CD8-positive, alpha-beta memory T cell (primary cell): ENCODE data around the gene VCL. TPM values are rescaled to one million over a fixed set of nuclear protein-coding genes. Genes with fewer than 3 reads are reported as not detected.
"Not testable (repeated sequence)": the region's sequence is repeated elsewhere in the genome, so short reads cannot be mapped to it uniquely, and the experiment has no call there.

Experiments
- CTCF ChIA-PET: fragments of 350-600 bp; sonication (Branson Sonifier 250); formaldehyde crosslinking; loops from one replicate; lab custom pipeline; 2021; ENCODE audit warnings: antibody characterized with exemption; lab: Charles Lee
- POLR2A ChIA-PET: fragments of 350-600 bp; sonication (Branson Sonifier 250); formaldehyde crosslinking; loops from one replicate; lab custom pipeline; 2021; ENCODE audit warnings: antibody characterized with exemption; lab: Charles Lee
- DNase-seq, 5 donors: peaks; one replicate each; pipeline versions ENCODE4 v3.0.0 to v3.0.0-alpha.2; 2020 to 2022; ENCODE audit warnings: mixed read lengths in 1 of 5
- H3K27ac ChIP-seq: one replicate; pipeline ENCODE4 v1.7.0; 2013; ENCODE audit warnings: low read depth, mild to moderate bottlenecking, low read length, moderate library complexity
- H3K27me3 ChIP-seq: 2 replicates; pipeline ENCODE4 v1.7.0; 2013; ENCODE audit warnings: low read length, mild to moderate bottlenecking; ENCODE audit not compliant: insufficient read depth, poor library complexity, severe bottlenecking
- H3K36me3 ChIP-seq: 2 replicates; pipeline ENCODE4 v1.7.0; 2013; ENCODE audit warnings: mild to moderate bottlenecking, low read length, moderate library complexity; ENCODE audit not compliant: insufficient read depth
- H3K4me1 ChIP-seq: 2 replicates; pipeline ENCODE4 v1.7.0; 2013; ENCODE audit warnings: mild to moderate bottlenecking, low read length, moderate library complexity; ENCODE audit not compliant: insufficient read depth
- H3K4me3 ChIP-seq: 2 replicates; pipeline ENCODE4 v1.7.0; 2013; ENCODE audit warnings: mild to moderate bottlenecking, low read length
- H3K9me3 ChIP-seq: 2 replicates; pipeline ENCODE4 v1.7.0; 2013; ENCODE audit warnings: mild to moderate bottlenecking, low read length
- H3K27ac Mint-ChIP-seq, 8 donors: one replicate each; pipeline ENCODE4 v1.8.0; 2020 to 2021; ENCODE audit warnings: mixed read lengths in 8 of 8, mild to moderate bottlenecking in 6 of 8, inconsistent platforms in 3 of 8, moderate library complexity in 3 of 8
- H3K27me3 Mint-ChIP-seq, 2 donors: one replicate each; pipeline ENCODE4 v1.8.0; 2020 to 2021; ENCODE audit warnings: mixed read lengths in 2 of 2, mild to moderate bottlenecking in 1 of 2, moderate library complexity in 1 of 2
- H3K36me3 Mint-ChIP-seq, 3 donors: one replicate each; pipeline ENCODE4 v1.8.0; 2020 to 2021; ENCODE audit warnings: mixed read lengths in 3 of 3, inconsistent platforms in 1 of 3, mild to moderate bottlenecking in 1 of 3
- H3K4me1 Mint-ChIP-seq, 3 donors: one replicate each; pipeline ENCODE4 v1.8.0; 2020 to 2021; ENCODE audit warnings: mixed read lengths in 3 of 3, inconsistent platforms in 1 of 3, mild to moderate bottlenecking in 1 of 3
- H3K4me3 Mint-ChIP-seq, 7 donors: one replicate each; pipeline ENCODE4 v1.8.0; 2020 to 2021; ENCODE audit warnings: mixed read lengths in 7 of 7, mild to moderate bottlenecking in 6 of 7, moderate library complexity in 4 of 7, inconsistent platforms in 2 of 7
- H3K9me3 Mint-ChIP-seq, 5 donors: one replicate each; pipeline ENCODE4 v1.8.0; 2020 to 2022; ENCODE audit warnings: mixed read lengths in 5 of 5, mild to moderate bottlenecking in 3 of 5, moderate library complexity in 2 of 5, inconsistent platforms in 1 of 5
- polyA plus RNA-seq: library from polyadenylated mRNA; unstranded; fragments of 300-500 nt; fragmentation: Illumina TruSeq; gene quantifications from one replicate; pipeline ENCODE4 v1.2.3, GENCODE V29; 2021
- total RNA-seq, 2 experiments: library from RNA; stranded (reverse); gene quantifications; one replicate each; pipeline ENCODE4 v1.2.3, GENCODE V29; 2021

Gene VCL
- total and polyA plus RNA-seq, 3 experiments from 2014 or later = 30.6 to 43.7 (median 31.2) TPM

DNA sequence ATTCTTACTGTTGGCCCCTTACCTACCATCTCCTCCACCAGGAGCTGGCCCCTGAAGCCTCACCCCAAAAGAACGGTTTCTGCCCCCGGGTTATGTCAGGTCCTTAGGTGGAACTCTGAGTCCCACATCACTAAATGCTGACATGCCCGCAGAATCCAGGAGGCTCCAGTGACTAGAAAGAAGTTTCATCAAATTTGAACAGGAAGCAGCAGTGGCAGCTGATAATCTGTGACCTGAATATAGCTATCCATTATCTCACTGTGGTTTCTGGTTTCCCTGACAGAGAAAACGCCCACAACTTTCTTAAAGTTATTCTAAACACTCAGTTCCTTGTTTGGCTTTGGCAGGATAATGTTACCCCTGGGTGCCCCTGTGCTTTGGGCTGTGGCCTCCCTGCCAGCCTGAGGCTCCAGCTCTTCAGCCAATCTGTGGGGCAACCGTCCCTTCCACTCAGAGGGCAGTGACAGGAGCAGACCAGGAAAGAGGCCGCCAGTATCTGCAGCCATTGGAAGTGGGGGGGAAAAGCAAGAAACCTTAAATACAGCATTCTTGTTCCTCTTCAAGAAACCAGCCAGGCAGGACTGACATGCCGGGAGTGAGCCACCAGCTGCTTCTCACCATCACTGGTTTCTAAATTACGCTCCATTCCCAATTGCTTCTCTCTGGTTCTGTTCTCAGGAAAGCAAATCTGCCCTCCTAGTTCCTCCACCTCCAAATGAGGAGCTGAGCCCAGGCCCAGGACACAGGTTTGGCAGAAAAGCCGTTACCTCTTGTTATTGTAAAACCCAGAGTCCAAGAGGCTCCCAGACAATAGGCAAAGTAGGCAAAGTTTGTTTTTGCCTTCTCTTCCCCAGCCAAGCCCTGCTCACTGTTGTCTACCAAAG lies 41.2 kb upstream of the VCL start:
- H3K4me1 ChIP-seq = peaks cover 51% of the 10 kb centered on the region
- H3K4me3 Mint-ChIP-seq = peak overlapping the region; percentile 69 to 95 (median 84)
- CTCF ChIA-PET = interaction anchor here (0.8 to 5.0 kb wide), 20 partner anchors 10 to 147 kb away, joined by 3 to 40 read pairs (median 5); partner anchors contain the start of genes PLAU and VCL
- no peaks in the 10 kb centered on the region for H3K36me3 Mint-ChIP-seq
- no peaks in the 10 kb centered on the region for H3K27me3 Mint-ChIP-seq
- H3K27ac Mint-ChIP-seq = peak overlapping the region; percentile 67 to 98 (median 94)
- H3K27ac ChIP-seq = peak overlapping the region; percentile 67
- H3K9me3 ChIP-seq = no peaks in the 10 kb centered on the region
- no peaks in the 10 kb centered on the region for H3K9me3 Mint-ChIP-seq
- peak; percentile 10 to 68 (median 38) for DNase-seq
- H3K4me3 ChIP-seq = peak overlapping the region; percentile 46
- H3K36me3 ChIP-seq = no peaks in the 10 kb centered on the region
- POLR2A ChIA-PET = interaction anchor here (1.0 kb wide), 1 partner anchor 35 kb away, joined by 6 read pairs; no protein-coding TSS in a partner anchor
- H3K4me1 Mint-ChIP-seq = peaks cover 44 to 66% (median 65%) of the 10 kb centered on the region in 3 donors
- H3K27me3 ChIP-seq = no peaks in the 10 kb centered on the region

DNA sequence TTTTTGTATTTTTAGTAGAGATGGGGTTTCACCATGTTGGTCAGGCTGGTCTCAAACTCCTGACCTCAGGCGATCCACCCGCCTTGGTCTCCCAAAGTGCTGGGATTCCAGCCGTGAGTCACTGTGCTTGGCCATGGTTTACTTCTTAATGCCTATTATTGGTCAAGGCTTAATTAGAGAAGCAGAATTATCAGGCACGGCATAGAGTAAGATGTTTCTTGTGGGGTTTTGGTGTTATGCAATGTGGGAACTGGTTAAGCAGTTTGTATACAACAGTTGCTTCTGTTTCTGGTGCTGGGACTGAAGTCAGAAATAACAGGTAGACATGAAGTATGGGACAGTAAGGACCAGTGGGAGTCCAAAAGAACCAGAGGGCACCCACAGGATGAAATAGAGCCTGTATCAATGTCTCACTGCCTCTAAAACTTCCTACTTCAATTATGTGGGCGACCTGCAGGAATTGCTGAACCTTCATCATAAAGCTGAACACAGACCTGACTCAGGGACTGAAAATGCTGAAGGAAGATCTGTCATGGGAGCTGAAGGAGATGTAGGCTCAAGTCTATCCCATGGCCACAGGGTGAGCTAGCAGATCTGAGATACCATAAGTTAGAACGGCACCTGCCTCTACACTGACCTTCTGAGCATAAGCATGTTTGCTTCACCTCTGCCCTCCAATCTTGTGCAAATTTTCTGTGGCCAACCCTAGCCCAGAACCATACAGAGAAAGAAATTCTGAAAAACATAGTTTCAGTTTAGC lies 38.3 kb upstream of the VCL start:
- peak overlapping the region; percentile 20 for H3K27ac ChIP-seq
- CTCF ChIA-PET = interaction anchor here (0.8 to 5.0 kb wide), 3 partner anchors 19 to 76 kb away, joined by 3 to 40 read pairs (median 3); no protein-coding TSS in a partner anchor
- peaks cover 38 to 58% (median 57%) of the 10 kb centered on the region in 3 donors for H3K4me1 Mint-ChIP-seq
- no peaks in the 10 kb centered on the region for H3K27me3 Mint-ChIP-seq
- no peaks in the 10 kb centered on the region for H3K36me3 Mint-ChIP-seq
- H3K27me3 ChIP-seq = no peaks in the 10 kb centered on the region
- H3K4me3 Mint-ChIP-seq = peak overlapping the region in 4 of 7 donors; percentile 25 to 50 (median 36)
- POLR2A ChIA-PET = no interaction called here
- H3K4me1 ChIP-seq = peaks cover 46% of the 10 kb centered on the region
- no peak overlapping the region for H3K4me3 ChIP-seq
- H3K36me3 ChIP-seq = no peaks in the 10 kb centered on the region
- H3K27ac Mint-ChIP-seq = peak overlapping the region; percentile 4 to 86 (median 66)
- no peak for DNase-seq
- no peaks in the 10 kb centered on the region for H3K9me3 Mint-ChIP-seq
- no peaks in the 10 kb centered on the region for H3K9me3 ChIP-seq

DNA sequence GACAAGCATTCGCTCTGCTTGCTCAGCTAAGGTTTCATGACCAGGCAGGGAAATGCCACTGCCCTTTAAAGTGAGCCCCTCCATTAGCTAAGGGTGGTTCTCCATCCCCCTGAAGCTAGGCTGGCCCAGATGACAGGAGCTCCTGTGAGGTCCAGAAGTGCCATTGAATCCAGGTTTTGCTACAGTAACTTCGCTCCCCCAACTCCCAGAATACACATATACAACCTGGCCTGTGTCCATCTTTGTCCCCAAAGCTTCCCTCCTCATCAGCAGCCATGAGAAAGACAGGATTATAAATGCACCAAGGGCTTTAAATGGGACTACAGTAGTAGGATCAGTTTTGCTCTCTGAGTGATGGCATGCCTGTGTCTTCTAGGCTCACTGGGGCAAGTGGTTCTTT lies 35.5 kb upstream of the VCL start:
- H3K4me3 ChIP-seq = no peak overlapping the region
- CTCF ChIA-PET = interaction anchor here (1.0 to 1.3 kb wide), 2 partner anchors 22 to 73 kb away, joined by 3 to 4 read pairs; no protein-coding TSS in a partner anchor
- no peak for DNase-seq
- Mint-ChIP-seq H3K36me3 (no peaks in the 10 kb centered on the region), H3K4me3 (no peak overlapping the region), H3K4me1 (peaks cover 20 to 33% (median 31%) of the 10 kb centered on the region in 3 donors), H3K27me3 (no peaks in the 10 kb centered on the region), H3K9me3 (no peaks in the 10 kb centered on the region), H3K27ac (peak overlapping the region in 1 of 8 donors; percentile 70)
- H3K36me3 ChIP-seq = no peaks in the 10 kb centered on the region
- H3K9me3 ChIP-seq = no peaks in the 10 kb centered on the region
- H3K27ac ChIP-seq = no peak overlapping the region
- H3K27me3 ChIP-seq = no peaks in the 10 kb centered on the region
- POLR2A ChIA-PET = no interaction called here
- H3K4me1 ChIP-seq = peaks cover 27% of the 10 kb centered on the region

DNA sequence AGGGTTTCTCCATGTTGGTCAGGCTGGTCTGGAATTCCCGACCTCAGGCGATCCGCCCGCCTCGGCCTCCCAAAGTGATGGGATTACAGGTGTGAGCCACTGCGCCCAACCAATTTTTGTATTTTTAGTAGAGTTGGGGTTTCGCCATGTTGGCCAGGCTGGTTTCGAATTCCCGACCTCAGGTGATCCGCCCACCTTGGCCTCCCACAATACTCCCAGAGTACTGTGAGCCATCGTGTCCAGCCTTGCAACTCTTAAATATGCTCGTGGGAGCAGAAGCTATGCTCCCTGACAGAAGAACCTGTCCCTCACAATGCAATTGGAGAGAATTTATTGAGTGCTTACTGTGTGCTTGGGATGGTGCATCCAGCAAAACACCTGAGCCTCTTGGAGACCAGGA lies 34.4 kb upstream of the VCL start:
- DNase-seq, H3K4me3 ChIP-seq, H3K4me3 Mint-ChIP-seq, H3K36me3 Mint-ChIP-seq, H3K27me3 Mint-ChIP-seq, POLR2A ChIA-PET, H3K27ac Mint-ChIP-seq, H3K27me3 ChIP-seq, H3K9me3 Mint-ChIP-seq, H3K27ac ChIP-seq, H3K36me3 ChIP-seq, H3K9me3 ChIP-seq: not testable (repeated sequence)
- CTCF ChIA-PET = interaction anchor here (1.7 kb wide), 1 partner anchor 24 kb away, joined by 3 read pairs; no protein-coding TSS in a partner anchor
- H3K4me1 Mint-ChIP-seq = peaks cover 28 to 38% (median 36%) of the 10 kb centered on the region in 3 donors
- H3K4me1 ChIP-seq = peaks cover 26% of the 10 kb centered on the region

DNA sequence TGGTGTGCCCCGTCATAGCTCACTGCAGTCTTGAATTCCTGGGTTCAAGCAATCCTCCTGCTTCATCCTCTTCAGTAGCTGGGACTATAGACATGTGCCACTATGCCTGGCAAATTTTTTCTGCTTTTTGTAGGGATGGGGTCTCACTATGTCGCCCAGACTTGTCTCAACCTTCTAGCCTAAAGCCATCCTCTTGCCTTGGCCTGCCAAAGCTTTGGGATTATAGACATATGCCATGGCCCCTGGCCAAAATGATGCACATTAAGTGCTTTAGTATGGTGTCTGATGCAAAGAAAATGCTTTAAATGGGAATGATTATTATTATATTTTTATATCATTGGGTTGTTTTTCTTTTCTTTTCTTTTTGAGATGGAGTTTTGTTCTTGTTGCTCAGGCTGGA lies 33.2 kb upstream of the VCL start:
- H3K4me1 Mint-ChIP-seq = peaks cover 29 to 38% (median 31%) of the 10 kb centered on the region in 3 donors
- Histone ChIP-seq H3K27me3 (no peaks in the 10 kb centered on the region), H3K4me1 (peaks cover 19% of the 10 kb centered on the region), H3K9me3 (no peaks in the 10 kb centered on the region), H3K36me3 (no peaks in the 10 kb centered on the region), H3K27ac (no peak overlapping the region), H3K4me3 (no peak overlapping the region)
- H3K27ac Mint-ChIP-seq = no peak overlapping the region
- no peak for DNase-seq
- CTCF ChIA-PET = interaction anchor here (0.9 to 1.7 kb wide), 3 partner anchors 24 to 78 kb away, joined by 3 read pairs; no protein-coding TSS in a partner anchor
- POLR2A ChIA-PET = no interaction called here
- H3K4me3 Mint-ChIP-seq = no peak overlapping the region
- no peaks in the 10 kb centered on the region for H3K36me3 Mint-ChIP-seq
- H3K9me3 Mint-ChIP-seq = no peaks in the 10 kb centered on the region
- H3K27me3 Mint-ChIP-seq = no peaks in the 10 kb centered on the region

DNA sequence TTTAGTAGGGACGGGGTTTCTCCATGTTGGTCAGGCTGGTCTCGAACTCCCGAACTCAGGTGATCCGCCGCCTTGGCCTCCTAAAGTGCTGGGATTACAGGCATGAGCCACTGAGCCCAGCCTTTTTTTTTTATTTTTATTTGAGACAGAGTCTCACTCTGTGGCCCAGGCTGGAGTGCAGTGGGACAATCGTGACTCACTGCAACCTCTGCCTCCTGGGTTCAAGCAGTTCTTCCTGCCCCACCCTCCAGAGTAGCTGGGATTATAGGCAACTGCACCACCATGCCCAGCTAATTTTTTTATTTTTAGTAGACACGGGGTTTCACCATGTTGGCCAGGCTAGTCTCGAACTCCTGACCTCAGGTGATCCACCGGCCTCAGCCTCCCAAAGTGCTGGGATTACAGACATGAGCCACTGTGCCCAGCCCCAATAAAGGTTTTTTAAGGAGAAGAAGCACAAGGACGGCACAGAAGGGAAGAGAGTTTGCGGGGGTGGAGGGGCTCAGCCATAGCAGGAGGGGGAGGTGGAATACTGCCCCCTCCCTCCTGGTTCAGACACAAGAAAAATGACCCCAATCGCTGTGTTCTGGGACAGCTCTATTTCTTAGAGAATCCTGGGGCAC lies 32.5 kb upstream of the VCL start:
- H3K4me3 ChIP-seq, DNase-seq, H3K27ac ChIP-seq, H3K27me3 ChIP-seq, H3K27me3 Mint-ChIP-seq, POLR2A ChIA-PET, H3K36me3 Mint-ChIP-seq, H3K9me3 Mint-ChIP-seq, H3K36me3 ChIP-seq, H3K4me3 Mint-ChIP-seq, H3K9me3 ChIP-seq, H3K27ac Mint-ChIP-seq: not testable (repeated sequence)
- CTCF ChIA-PET = interaction anchor here (1.0 to 2.9 kb wide), 2 partner anchors 8 to 79 kb away, joined by 3 to 10 read pairs; no protein-coding TSS in a partner anchor
- peaks cover 13% of the 10 kb centered on the region for H3K4me1 ChIP-seq
- peaks cover 24 to 35% (median 25%) of the 10 kb centered on the region in 3 donors for H3K4me1 Mint-ChIP-seq

DNA sequence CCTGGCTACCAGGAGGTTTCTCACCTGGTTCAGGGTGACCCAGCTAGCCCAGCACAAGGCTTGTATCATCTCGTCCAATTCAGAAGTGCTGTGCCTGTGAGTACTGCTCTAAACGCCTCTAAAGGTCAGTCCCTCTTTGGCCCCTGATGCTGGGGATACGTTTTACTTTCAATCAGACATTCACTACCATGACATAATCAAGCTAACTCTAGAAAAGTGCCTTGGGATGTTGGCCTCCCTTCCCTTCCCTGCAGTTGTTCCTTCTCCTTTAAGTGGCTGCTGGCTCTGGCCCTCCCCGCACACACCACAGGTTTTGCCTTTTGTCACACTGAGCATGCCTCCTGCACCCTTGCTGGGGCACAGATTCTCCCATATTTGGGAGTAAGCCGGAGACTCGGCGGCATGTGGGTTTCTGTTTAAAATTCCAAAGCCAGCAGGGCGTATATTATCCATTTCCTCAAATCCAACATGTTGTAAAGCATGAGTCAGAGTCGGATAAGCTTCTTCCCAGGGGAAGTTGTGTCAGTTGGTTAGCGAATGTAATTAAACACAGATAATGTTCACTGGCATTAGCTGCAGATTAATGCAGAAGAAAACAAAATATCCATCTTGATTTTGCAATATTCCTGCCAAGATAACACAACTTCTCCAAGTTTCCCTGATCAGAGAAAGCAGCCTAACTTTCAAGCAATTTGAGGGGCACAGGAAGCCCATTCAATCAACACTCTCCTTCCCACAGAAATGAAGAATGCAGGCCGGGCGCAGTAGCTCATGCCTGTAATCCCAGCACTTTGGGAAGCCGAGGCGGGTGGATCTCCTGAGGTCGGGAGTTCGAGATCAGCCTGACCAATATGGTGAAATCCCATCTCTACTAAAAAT lies 31.8 kb upstream of the VCL start:
- H3K27ac Mint-ChIP-seq = no peak overlapping the region

More for the DNA sequence above, 31.8 kb upstream of the VCL start:
- POLR2A ChIA-PET = no interaction called here
- Histone ChIP-seq H3K27me3 (no peaks in the 10 kb centered on the region), H3K27ac (no peak overlapping the region), H3K4me3 (no peak overlapping the region), H3K4me1 (peaks cover 12% of the 10 kb centered on the region), H3K9me3 (no peaks in the 10 kb centered on the region), H3K36me3 (no peaks in the 10 kb centered on the region)
- Mint-ChIP-seq H3K4me1 (peaks cover 19 to 29% (median 22%) of the 10 kb centered on the region in 3 donors), H3K36me3 (no peaks in the 10 kb centered on the region), H3K9me3 (no peaks in the 10 kb centered on the region), H3K27me3 (no peaks in the 10 kb centered on the region), H3K4me3 (peak overlapping the region in 1 of 7 donors; percentile 13)
- CTCF ChIA-PET = interaction anchor here (1.5 to 2.9 kb wide), 2 partner anchors 9 to 86 kb away, joined by 4 to 10 read pairs; no protein-coding TSS in a partner anchor
- no peak for DNase-seq
